Measurements from ENCODE around the gene SLC35F1. TPM values are rescaled to one million over a fixed set of nuclear protein-coding genes. Genes with fewer than 3 reads are reported as not detected.
"Not testable (repeated sequence)": the region's sequence is repeated elsewhere in the genome, so short reads cannot be mapped to it uniquely, and the experiment has no call there.

Gene SLC35F1
- total RNA-seq, 1 experiment from 2014 or later: not detected

DNA sequence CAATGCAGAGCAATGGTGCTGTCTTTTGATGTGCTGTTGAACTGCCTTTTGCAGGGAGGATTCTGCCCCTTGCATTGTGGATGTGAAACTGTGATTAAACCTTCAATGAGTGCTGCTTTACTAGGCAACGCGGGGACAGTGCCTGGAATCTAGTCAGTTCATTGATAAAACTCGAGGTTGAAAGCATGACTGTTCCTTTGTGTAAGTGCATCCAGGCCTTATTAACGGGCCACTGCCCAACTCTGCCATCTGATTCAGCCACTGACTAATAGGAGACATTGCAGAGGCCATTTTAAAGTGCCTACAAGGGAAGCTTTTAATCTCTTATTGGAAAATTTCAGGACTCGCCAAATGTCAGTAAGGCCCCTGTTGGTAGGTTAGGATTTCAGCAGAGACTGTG is 49.3 kb downstream of the SLC35F1 start:
- Mint-ChIP-seq H3K4me1 (ENCODE audit: insufficient read depth, unreplicated experiment) (no peaks in the 10 kb centered on the region), H3K27me3 (ENCODE audit: insufficient read depth, unreplicated experiment) (no peaks in the 10 kb centered on the region), H3K4me3 (ENCODE audit: unreplicated experiment) (no peak overlapping the region), H3K36me3 (ENCODE audit: insufficient read depth, unreplicated experiment) (no peaks in the 10 kb centered on the region), H3K9me3 (ENCODE audit: unreplicated experiment) (no peaks in the 10 kb centered on the region), H3K27ac (ENCODE audit: low read depth, unreplicated experiment) (no peak overlapping the region)
- no peak for DNase-seq (ENCODE audit: unreplicated experiment)
- TF ChIP-seq, protein P1, sequence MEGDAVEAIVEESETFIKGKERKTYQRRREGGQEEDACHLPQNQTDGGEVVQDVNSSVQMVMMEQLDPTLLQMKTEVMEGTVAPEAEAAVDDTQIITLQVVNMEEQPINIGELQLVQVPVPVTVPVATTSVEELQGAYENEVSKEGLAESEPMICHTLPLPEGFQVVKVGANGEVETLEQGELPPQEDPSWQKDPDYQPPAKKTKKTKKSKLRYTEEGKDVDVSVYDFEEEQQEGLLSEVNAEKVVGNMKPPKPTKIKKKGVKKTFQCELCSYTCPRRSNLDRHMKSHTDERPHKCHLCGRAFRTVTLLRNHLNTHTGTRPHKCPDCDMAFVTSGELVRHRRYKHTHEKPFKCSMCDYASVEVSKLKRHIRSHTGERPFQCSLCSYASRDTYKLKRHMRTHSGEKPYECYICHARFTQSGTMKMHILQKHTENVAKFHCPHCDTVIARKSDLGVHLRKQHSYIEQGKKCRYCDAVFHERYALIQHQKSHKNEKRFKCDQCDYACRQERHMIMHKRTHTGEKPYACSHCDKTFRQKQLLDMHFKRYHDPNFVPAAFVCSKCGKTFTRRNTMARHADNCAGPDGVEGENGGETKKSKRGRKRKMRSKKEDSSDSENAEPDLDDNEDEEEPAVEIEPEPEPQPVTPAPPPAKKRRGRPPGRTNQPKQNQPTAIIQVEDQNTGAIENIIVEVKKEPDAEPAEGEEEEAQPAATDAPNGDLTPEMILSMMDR (IDR thresholded peaks at IDR 0.05; ENCODE audit: unreplicated experiment): no peak
- ChIA-PET POLR2A (no interaction called here), CTCF (interaction anchor here (0.6 to 1.3 kb wide), 5 partner anchors 17 to 1445 kb away, joined by 3 to 4 read pairs (median 3); partner anchors contain the start of gene CALHM5)
- BruUV-seq (replicated peaks): no TSS peak
- intact Hi-C loops (cut with micrococcal nuclease): no loop called here

DNA sequence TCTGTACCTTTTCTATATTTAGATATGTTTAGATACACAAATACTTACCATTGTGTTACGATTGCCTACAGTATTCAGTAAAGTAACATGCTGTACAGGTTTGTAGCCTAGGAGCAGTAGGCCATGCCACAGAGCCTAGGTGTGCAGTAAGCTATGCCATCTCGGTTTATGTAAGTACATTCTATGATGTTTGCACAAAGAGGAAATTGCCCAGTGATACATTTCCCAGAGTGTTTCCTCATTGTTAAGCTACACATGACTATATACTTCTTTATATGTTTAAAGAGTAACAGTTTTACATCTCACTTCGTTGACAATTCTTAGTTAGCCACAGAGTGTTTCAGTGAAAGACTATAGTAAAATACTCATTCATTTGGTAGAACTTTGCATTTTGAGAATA is 51.5 kb downstream of the SLC35F1 start:
- Mint-ChIP-seq H3K36me3 (ENCODE audit: insufficient read depth, unreplicated experiment) (no peaks in the 10 kb centered on the region), H3K9me3 (ENCODE audit: unreplicated experiment) (no peaks in the 10 kb centered on the region), H3K27me3 (ENCODE audit: insufficient read depth, unreplicated experiment) (no peaks in the 10 kb centered on the region), H3K27ac (ENCODE audit: low read depth, unreplicated experiment) (no peak overlapping the region), H3K4me1 (ENCODE audit: insufficient read depth, unreplicated experiment) (no peaks in the 10 kb centered on the region), H3K4me3 (ENCODE audit: unreplicated experiment) (no peak overlapping the region)
- TF ChIP-seq, protein P1 (IDR thresholded peaks at IDR 0.05; ENCODE audit: unreplicated experiment): no peak
- no TSS peak for BruUV-seq (replicated peaks)
- intact Hi-C loops (cut with micrococcal nuclease): no loop called here
- ChIA-PET POLR2A (no interaction called here), CTCF (interaction anchor here (1.0 kb wide), 1 partner anchor 11 kb away, joined by 4 read pairs; no protein-coding TSS in a partner anchor)
- no peak for DNase-seq (ENCODE audit: unreplicated experiment)

DNA sequence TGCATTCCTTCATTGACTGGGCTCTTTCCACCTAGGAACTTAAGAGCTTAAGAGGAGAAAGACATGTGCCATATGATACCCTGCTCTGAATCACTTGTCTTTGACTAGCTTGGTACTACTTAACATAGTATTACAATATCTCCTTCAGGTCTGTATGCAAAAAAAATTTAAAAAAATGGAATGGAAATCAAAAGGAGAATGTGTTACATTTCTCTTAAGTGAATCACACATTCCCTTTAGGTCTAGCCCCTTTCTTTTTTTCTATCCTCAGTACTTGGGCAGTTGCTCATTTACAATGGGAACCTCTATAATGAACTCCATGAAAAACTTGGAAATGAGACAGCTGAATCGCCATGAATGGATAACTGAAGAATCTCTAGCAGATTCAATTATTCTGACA is 53.8 kb downstream of the SLC35F1 start:
- CTCF ChIA-PET: interaction anchor here (0.5 to 0.6 kb wide), 2 partner anchors 10 to 1692 kb away, joined by 3 to 6 read pairs; no protein-coding TSS in a partner anchor
- intact Hi-C loops (cut with micrococcal nuclease): no loop called here
- no TSS peak for BruUV-seq (replicated peaks)
- Mint-ChIP-seq H3K4me3 (ENCODE audit: unreplicated experiment) (no peak overlapping the region), H3K4me1 (ENCODE audit: insufficient read depth, unreplicated experiment) (no peaks in the 10 kb centered on the region), H3K36me3 (ENCODE audit: insufficient read depth, unreplicated experiment) (no peaks in the 10 kb centered on the region), H3K9me3 (ENCODE audit: unreplicated experiment) (peaks cover 7% of the 10 kb centered on the region), H3K27ac (ENCODE audit: low read depth, unreplicated experiment) (no peak overlapping the region), H3K27me3 (ENCODE audit: insufficient read depth, unreplicated experiment) (no peaks in the 10 kb centered on the region)
- POLR2A ChIA-PET: interaction anchor here (0.6 kb wide), 1 partner anchor 677 kb away, joined by 4 read pairs; no protein-coding TSS in a partner anchor
- no peak for DNase-seq (ENCODE audit: unreplicated experiment)
- TF ChIP-seq, protein P1 (IDR thresholded peaks at IDR 0.05; ENCODE audit: unreplicated experiment): no peak

DNA sequence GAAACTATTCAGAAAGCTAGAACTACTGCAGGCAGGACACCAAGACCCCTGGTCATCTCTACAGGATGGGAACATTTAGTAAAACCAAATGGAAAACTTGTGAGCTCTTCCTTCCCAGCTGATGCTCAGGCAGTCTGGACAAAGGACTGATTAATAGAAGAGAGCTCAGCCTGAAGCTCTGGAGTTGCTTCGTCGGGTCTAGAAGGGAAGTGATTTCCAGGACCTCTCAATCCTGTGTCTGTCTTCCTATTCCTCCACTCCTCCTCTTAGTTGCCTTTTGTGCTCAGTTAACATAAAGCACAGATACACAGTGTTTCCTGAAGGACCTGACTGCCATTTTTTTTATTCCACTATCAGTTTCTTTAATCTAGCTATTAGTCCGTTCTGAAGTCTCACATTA is 54.2 kb downstream of the SLC35F1 start:
- peaks cover 7% of the 10 kb centered on the region for H3K9me3 Mint-ChIP-seq (ENCODE audit: unreplicated experiment)
- no peak overlapping the region for H3K27ac Mint-ChIP-seq (ENCODE audit: low read depth, unreplicated experiment)
- intact Hi-C loops (cut with micrococcal nuclease): no loop called here
- no peaks in the 10 kb centered on the region for H3K36me3 Mint-ChIP-seq (ENCODE audit: insufficient read depth, unreplicated experiment)
- no TSS peak for BruUV-seq (replicated peaks)
- DNase-seq (ENCODE audit: unreplicated experiment): no peak
- TF ChIP-seq, protein P1 (IDR thresholded peaks at IDR 0.05; ENCODE audit: unreplicated experiment): no peak
- H3K27me3 Mint-ChIP-seq (ENCODE audit: insufficient read depth, unreplicated experiment): no peaks in the 10 kb centered on the region
- CTCF ChIA-PET: interaction anchor here (0.6 kb wide), 1 partner anchor 10 kb away, joined by 3 read pairs; no protein-coding TSS in a partner anchor
- no peaks in the 10 kb centered on the region for H3K4me1 Mint-ChIP-seq (ENCODE audit: insufficient read depth, unreplicated experiment)
- POLR2A ChIA-PET: interaction anchor here (0.6 kb wide), 1 partner anchor 676 kb away, joined by 4 read pairs; no protein-coding TSS in a partner anchor
- H3K4me3 Mint-ChIP-seq (ENCODE audit: unreplicated experiment): no peak overlapping the region

DNA sequence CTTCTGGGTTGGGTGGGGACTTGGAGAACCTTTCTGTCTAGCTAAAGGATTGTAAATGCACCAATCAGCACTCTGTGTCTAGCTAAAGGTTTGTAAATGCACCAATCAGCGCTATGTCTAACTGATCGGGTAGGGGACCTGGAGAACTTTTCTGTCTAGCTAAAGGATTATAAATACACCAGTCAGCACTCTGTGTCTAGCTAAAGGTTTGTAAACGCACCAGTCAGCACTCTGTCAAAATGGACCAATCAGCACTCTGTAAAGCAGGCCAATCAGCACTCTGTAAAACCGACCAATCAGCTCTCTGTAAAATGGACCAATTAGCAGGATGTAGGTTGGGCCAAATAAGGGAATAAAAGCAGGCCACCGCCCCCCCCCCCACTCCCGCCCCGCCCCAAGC is 58.7 kb downstream of the SLC35F1 start:
- H3K36me3 Mint-ChIP-seq (ENCODE audit: insufficient read depth, unreplicated experiment); DNase-seq (ENCODE audit: unreplicated experiment); H3K27me3 Mint-ChIP-seq (ENCODE audit: insufficient read depth, unreplicated experiment); POLR2A ChIA-PET; CTCF ChIA-PET; H3K27ac Mint-ChIP-seq (ENCODE audit: low read depth, unreplicated experiment); H3K4me1 Mint-ChIP-seq (ENCODE audit: insufficient read depth, unreplicated experiment); H3K9me3 Mint-ChIP-seq (ENCODE audit: unreplicated experiment); H3K4me3 Mint-ChIP-seq (ENCODE audit: unreplicated experiment); BruUV-seq (replicated peaks); intact Hi-C loops (cut with micrococcal nuclease): not testable (repeated sequence)
